Stimulated activated CD4-positive, alpha-beta T cell treated with anti-CD3 and anti-CD28 coated beads, Interleukin-2, amount 100 ng/mL, for 24 hours (primary cell): ENCODE data around the gene ARFGEF3.

Experiments
- DNase-seq, 2 donors: peaks; one replicate each; pipeline ENCODE4 v3.0.0-alpha.2; 2020

Gene ARFGEF3

GRCh38 chr6:138162111-138162954 is 594 bp downstream of the ARFGEF3 start:
- DNase-seq: no peak

- DNase-seq: no peak
Observed at GRCh38 chr6:138162955-138163575, 1.3 kb downstream of the ARFGEF3 start.

GRCh38 chr6:138175596-138175995 is 13.9 kb downstream of the ARFGEF3 start:
- DNase-seq: no peak

GRCh38 chr6:138176652-138177232 is 15.0 kb downstream of the ARFGEF3 start:
- no peak for DNase-seq

GRCh38 chr6:138182939-138183789 is 21.4 kb downstream of the ARFGEF3 start:
- DNase-seq: no peak

GRCh38 chr6:138183790-138184134 is 22.0 kb downstream of the ARFGEF3 start:
- DNase-seq: no peak

GRCh38 chr6:138184230-138184629 is 22.5 kb downstream of the ARFGEF3 start:
- DNase-seq: no peak

GRCh38 chr6:138187156-138187555 is 25.4 kb downstream of the ARFGEF3 start:
- no peak for DNase-seq

GRCh38 chr6:138188278-138188941 is 26.7 kb downstream of the ARFGEF3 start:
- DNase-seq: no peak

GRCh38 chr6:138194287-138194686 is 32.5 kb downstream of the ARFGEF3 start:
- no peak for DNase-seq

GRCh38 chr6:138196122-138196738 is 34.5 kb downstream of the ARFGEF3 start:
- DNase-seq: no peak

GRCh38 chr6:138197570-138197969 is 35.8 kb downstream of the ARFGEF3 start:
- DNase-seq: no peak

- no peak for DNase-seq
Observed at GRCh38 chr6:138198430-138199091, 36.8 kb downstream of the ARFGEF3 start.

- DNase-seq: no peak
Observed at GRCh38 chr6:138201836-138202235, 40.1 kb downstream of the ARFGEF3 start.

GRCh38 chr6:138203315-138203714 is 41.6 kb downstream of the ARFGEF3 start:
- DNase-seq: no peak

- no peak for DNase-seq
Observed at GRCh38 chr6:138204303-138204702, 42.6 kb downstream of the ARFGEF3 start.

- no peak for DNase-seq
Observed at GRCh38 chr6:138204792-138205384, 43.1 kb downstream of the ARFGEF3 start.

- DNase-seq: no peak
Observed at GRCh38 chr6:138205437-138206094, 43.8 kb downstream of the ARFGEF3 start.

- no peak for DNase-seq
Observed at GRCh38 chr6:138206862-138207261, 45.1 kb downstream of the ARFGEF3 start.

- no peak for DNase-seq
Observed at GRCh38 chr6:138211048-138211581, 49.4 kb downstream of the ARFGEF3 start.
